GM23338 (cell line): ENCODE data around the gene PTPRB. TPM values are rescaled to one million over a fixed set of nuclear protein-coding genes. Genes with fewer than 3 reads are reported as not detected.
A peak's percentile ranks its signal among the peaks of the same experiment; 100 is the strongest.

Experiments used
- ATAC-seq: fragments of 200-7000 bp; cut with Tn5 transposase; 3 replicates; pipeline ENCODE4 v1.9.1; 2020
- DNase-seq: peaks from one replicate; pipeline ENCODE4 v3.0.0-alpha.2; 2015; ENCODE audit warnings: low spot score
- H2AFZ ChIP-seq: fragments of 200-600 bp; sonication (generic); 2 replicates; pipeline ENCODE4 v1.8.0; 2016; ENCODE audit warnings: antibody characterized with exemption, mild to moderate bottlenecking, moderate library complexity
- H3F3A ChIP-seq: fragments of 200-600 bp; sonication (generic); replicated peaks from 2 replicates; pipeline ENCODE4 v1.8.0; 2017; ENCODE audit warnings: antibody characterized with exemption, mixed run types, low read depth
- H3K27ac ChIP-seq: fragments of 200-600 bp; sonication (generic); 2 replicates; pipeline ENCODE4 v1.6.1; 2016; ENCODE audit warnings: low read depth
- H3K27me3 ChIP-seq: fragments of 200-600 bp; sonication (generic); 2 replicates; pipeline ENCODE4 v1.8.0; 2016; ENCODE audit warnings: mild to moderate bottlenecking, mixed run types, moderate library complexity; ENCODE audit not compliant: insufficient read depth
- H3K36me3 ChIP-seq: fragments of 200-600 bp; sonication (generic); 2 replicates; pipeline ENCODE4 v1.8.0; 2016; ENCODE audit warnings: mild to moderate bottlenecking; ENCODE audit not compliant: insufficient read depth
- H3K4me1 ChIP-seq: fragments of 200-600 bp; sonication (generic); 2 replicates; pipeline ENCODE4 v1.8.0; 2016; ENCODE audit warnings: mild to moderate bottlenecking, moderate library complexity; ENCODE audit not compliant: insufficient read depth
- H3K4me2 ChIP-seq: fragments of 200-600 bp; sonication (generic); 2 replicates; pipeline ENCODE4 v1.7.1; 2017; ENCODE audit warnings: mixed run types
- H3K4me3 ChIP-seq: fragments of 200-600 bp; sonication (generic); 2 replicates; pipeline ENCODE4 v1.6.1; 2016; ENCODE audit warnings: mixed run types
- H3K79me2 ChIP-seq: fragments of 200-600 bp; sonication (generic); replicated peaks from 2 replicates; pipeline ENCODE4 v1.8.0; 2017; ENCODE audit warnings: mild to moderate bottlenecking; ENCODE audit not compliant: insufficient read depth
- H3K9me2 ChIP-seq: fragments of 200-600 bp; sonication (generic); 2 replicates; pipeline ENCODE4 v1.8.0; 2017; ENCODE audit not compliant: insufficient read depth
- H4K20me1 ChIP-seq: fragments of 200-600 bp; sonication (generic); replicated peaks from 2 replicates; pipeline ENCODE4 v1.8.0; 2017; ENCODE audit warnings: mild to moderate bottlenecking; ENCODE audit not compliant: insufficient read depth
- H3K27ac Mint-ChIP-seq: 2 replicates; pipeline ENCODE4 v1.8.0; 2020; ENCODE audit warnings: inconsistent platforms, mild to moderate bottlenecking, moderate library complexity, mixed read lengths
- H3K27me3 Mint-ChIP-seq: 3 replicates; pipeline ENCODE4 v1.8.0; 2022; ENCODE audit warnings: low read depth, mild to moderate bottlenecking, moderate library complexity, mixed read lengths, inconsistent platforms; ENCODE audit not compliant: insufficient read depth, poor library complexity
- H3K36me3 Mint-ChIP-seq: 3 replicates; pipeline ENCODE4 v1.8.0; 2021; ENCODE audit warnings: low read depth, mild to moderate bottlenecking, inconsistent platforms, moderate library complexity, mixed read lengths
- H3K4me1 Mint-ChIP-seq: 3 replicates; pipeline ENCODE4 v1.8.0; 2020; ENCODE audit warnings: mild to moderate bottlenecking, inconsistent platforms, mixed read lengths
- H3K4me3 Mint-ChIP-seq: 3 replicates; pipeline ENCODE4 v1.8.0; 2021; ENCODE audit warnings: moderate library complexity, mild to moderate bottlenecking, inconsistent platforms, mixed read lengths
- H3K9me3 Mint-ChIP-seq: 3 replicates; pipeline ENCODE4 v1.8.0; 2020; ENCODE audit warnings: moderate library complexity, mild to moderate bottlenecking, inconsistent platforms, mixed read lengths
- CREB1 ChIP-seq: fragments of 250-450 bp; sonication (Bioruptor Pico); IDR thresholded peaks from 2 replicates; pipeline ENCODE4 v1.5.0; 2020; ENCODE audit warnings: low read depth, mild to moderate bottlenecking, moderate library complexity
- EZH2 ChIP-seq: fragments of 200-600 bp; sonication (generic); IDR thresholded peaks from one replicate; pipeline ENCODE4 v1.8.0; 2017; ENCODE audit warnings: antibody characterized with exemption, mild to moderate bottlenecking, low read depth; ENCODE audit not compliant: unreplicated experiment
- EZH2phosphoT487 ChIP-seq: fragments of 200-600 bp; sonication (generic); IDR thresholded peaks from one replicate; pipeline ENCODE4 v1.8.1; 2018; ENCODE audit warnings: antibody characterized with exemption; ENCODE audit not compliant: unreplicated experiment
- JUNB ChIP-seq: IDR thresholded peaks from one replicate; pipeline ENCODE4 v1.6.1; 2016; ENCODE audit warnings: antibody characterized with exemption; ENCODE audit not compliant: unreplicated experiment
- NANOG ChIP-seq: IDR thresholded peaks from 2 replicates; pipeline ENCODE4 v1.6.1; 2016; ENCODE audit warnings: antibody characterized with exemption, borderline replicate concordance
- POLR2AphosphoS5 ChIP-seq: IDR thresholded peaks from 2 replicates; pipeline ENCODE4 v1.6.1; 2016; ENCODE audit warnings: antibody characterized with exemption, low read depth
- STAT1 ChIP-seq: IDR thresholded peaks from one replicate; pipeline ENCODE4 v1.6.1; 2016; ENCODE audit warnings: antibody characterized with exemption; ENCODE audit not compliant: unreplicated experiment
- ZNF114 ChIP-seq: fragments of 250-450 bp; sonication (Bioruptor Pico); IDR thresholded peaks from 2 replicates; pipeline ENCODE4 v1.5.0; 2020; ENCODE audit warnings: mild to moderate bottlenecking, moderate library complexity
- ZNF331 ChIP-seq: fragments of 250-450 bp; sonication (Bioruptor Pico); IDR thresholded peaks from 2 replicates; pipeline ENCODE4 v1.5.0; 2020; ENCODE audit warnings: low read depth, mild to moderate bottlenecking, moderate library complexity
- polyA plus RNA-seq: library from polyadenylated mRNA; unstranded; fragments of >200 nt; fragmentation: Nextera tagmentation; extraction: Ambion mirVana; gene quantifications from 2 replicates; pipeline ENCODE4 v1.2.1, GENCODE V29; 2016
- total RNA-seq: library from RNA; depleted of rRNA; stranded (reverse); fragments of >200 nt; shearing (Covaris generic); gene quantifications from 2 replicates; pipeline ENCODE4 v1.2.3, GENCODE V29; 2014
- TF ChIP-seq, protein P1 (sequence below): fragments of 250-450 bp; sonication (Bioruptor Pico); IDR thresholded peaks from 2 replicates; pipeline ENCODE4 v1.5.0; 2020; ENCODE audit warnings: mild to moderate bottlenecking, moderate library complexity
- TF ChIP-seq, protein P2 (sequence below): IDR thresholded peaks from 2 replicates; pipeline ENCODE4 v1.6.1; 2016; ENCODE audit warnings: antibody characterized with exemption
- TF ChIP-seq, protein P3 (sequence below): IDR thresholded peaks from one replicate; pipeline ENCODE4 v1.6.1; 2018; ENCODE audit warnings: antibody characterized with exemption; ENCODE audit not compliant: unreplicated experiment
- TF ChIP-seq, protein P4 (sequence below), 2 experiments: fragments of 200-600 bp in 1 of 2; sonication (generic) in 1 of 2; conservative IDR thresholded peaks; 2 replicates each; pipeline versions ENCODE4 v1.5.1 to v1.6.1; 2016 to 2017; ENCODE audit warnings: antibody characterized with exemption in 2 of 2, low read depth in 2 of 2, mild to moderate bottlenecking in 2 of 2, moderate library complexity in 1 of 2

Gene PTPRB
- total and polyA plus RNA-seq, 2 experiments from 2014 or later, result 0.13 to 1.7 TPM

DNA sequence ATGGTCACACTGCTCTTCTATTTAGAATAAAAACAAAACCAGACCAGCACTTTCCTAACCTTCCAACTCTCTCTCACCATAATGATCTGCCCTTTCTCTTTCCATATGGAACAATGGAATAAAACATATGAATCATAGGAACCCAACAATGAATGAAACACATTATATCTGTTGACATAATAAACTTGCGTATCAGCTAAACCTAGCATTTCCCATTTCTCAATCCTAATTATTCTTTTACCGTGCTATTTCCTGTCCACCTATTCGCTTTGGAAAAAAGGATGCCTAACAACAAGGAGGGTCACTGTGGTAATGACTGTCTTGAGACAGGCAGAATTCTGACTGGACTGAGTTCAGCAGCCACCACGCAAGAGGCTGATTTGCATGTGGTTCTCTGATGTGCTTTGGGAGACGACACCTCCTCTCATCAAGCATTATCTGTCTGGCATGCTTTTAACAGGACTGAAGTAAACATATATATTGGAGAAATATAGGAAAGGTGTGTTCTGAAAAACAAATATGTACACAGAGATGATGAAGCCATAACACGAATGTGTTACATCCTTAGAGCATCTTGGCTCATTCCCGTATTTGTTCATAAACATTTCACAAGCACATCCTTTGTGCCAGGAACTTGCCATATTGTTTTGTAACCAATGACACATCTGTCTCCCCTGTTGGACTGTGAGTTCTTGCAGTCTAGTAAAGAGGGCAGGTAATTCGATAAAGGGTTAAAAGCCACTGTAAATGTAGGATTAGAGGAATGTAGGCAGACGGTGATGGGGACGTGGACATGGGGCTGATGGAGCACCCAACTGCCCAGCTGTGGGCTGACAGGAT lies 87.7 kb downstream of the PTPRB start:
- H3K4me3 Mint-ChIP-seq, result no peak overlapping the region
- peaks cover 1% of the 10 kb centered on the region for H3K27me3 Mint-ChIP-seq
- Histone ChIP-seq H3K4me3 (no peak overlapping the region), H3K27me3 (no peaks in the 10 kb centered on the region), H3F3A (no peaks in the 10 kb centered on the region), H3K79me2 (no peaks in the 10 kb centered on the region), H3K27ac (no peak overlapping the region), H3K36me3 (no peaks in the 10 kb centered on the region), H2AFZ (0 out of 2 replicates have a peak overlapping the region, but pooled peaks have one; percentile 14), H3K4me2 (no peak overlapping the region), H4K20me1 (no peaks in the 10 kb centered on the region), H3K4me1 (no peaks in the 10 kb centered on the region), H3K9me2 (no peaks in the 10 kb centered on the region)
- H3K4me1 Mint-ChIP-seq, result no peaks in the 10 kb centered on the region; the same call in 1 of the 3 replicates
- no peaks in the 10 kb centered on the region for H3K36me3 Mint-ChIP-seq
- TF ChIP-seq EZH2phosphoT487 (no peak), EZH2 (no peak), NANOG (no peak), JUNB (no peak), ZNF114 (CRISPR knock-in tag) (no peak), POLR2AphosphoS5 (no peak), CREB1 (CRISPR knock-in tag) (no peak), ZNF331 (no peak), STAT1 (no peak)
- TF ChIP-seq, protein P1, sequence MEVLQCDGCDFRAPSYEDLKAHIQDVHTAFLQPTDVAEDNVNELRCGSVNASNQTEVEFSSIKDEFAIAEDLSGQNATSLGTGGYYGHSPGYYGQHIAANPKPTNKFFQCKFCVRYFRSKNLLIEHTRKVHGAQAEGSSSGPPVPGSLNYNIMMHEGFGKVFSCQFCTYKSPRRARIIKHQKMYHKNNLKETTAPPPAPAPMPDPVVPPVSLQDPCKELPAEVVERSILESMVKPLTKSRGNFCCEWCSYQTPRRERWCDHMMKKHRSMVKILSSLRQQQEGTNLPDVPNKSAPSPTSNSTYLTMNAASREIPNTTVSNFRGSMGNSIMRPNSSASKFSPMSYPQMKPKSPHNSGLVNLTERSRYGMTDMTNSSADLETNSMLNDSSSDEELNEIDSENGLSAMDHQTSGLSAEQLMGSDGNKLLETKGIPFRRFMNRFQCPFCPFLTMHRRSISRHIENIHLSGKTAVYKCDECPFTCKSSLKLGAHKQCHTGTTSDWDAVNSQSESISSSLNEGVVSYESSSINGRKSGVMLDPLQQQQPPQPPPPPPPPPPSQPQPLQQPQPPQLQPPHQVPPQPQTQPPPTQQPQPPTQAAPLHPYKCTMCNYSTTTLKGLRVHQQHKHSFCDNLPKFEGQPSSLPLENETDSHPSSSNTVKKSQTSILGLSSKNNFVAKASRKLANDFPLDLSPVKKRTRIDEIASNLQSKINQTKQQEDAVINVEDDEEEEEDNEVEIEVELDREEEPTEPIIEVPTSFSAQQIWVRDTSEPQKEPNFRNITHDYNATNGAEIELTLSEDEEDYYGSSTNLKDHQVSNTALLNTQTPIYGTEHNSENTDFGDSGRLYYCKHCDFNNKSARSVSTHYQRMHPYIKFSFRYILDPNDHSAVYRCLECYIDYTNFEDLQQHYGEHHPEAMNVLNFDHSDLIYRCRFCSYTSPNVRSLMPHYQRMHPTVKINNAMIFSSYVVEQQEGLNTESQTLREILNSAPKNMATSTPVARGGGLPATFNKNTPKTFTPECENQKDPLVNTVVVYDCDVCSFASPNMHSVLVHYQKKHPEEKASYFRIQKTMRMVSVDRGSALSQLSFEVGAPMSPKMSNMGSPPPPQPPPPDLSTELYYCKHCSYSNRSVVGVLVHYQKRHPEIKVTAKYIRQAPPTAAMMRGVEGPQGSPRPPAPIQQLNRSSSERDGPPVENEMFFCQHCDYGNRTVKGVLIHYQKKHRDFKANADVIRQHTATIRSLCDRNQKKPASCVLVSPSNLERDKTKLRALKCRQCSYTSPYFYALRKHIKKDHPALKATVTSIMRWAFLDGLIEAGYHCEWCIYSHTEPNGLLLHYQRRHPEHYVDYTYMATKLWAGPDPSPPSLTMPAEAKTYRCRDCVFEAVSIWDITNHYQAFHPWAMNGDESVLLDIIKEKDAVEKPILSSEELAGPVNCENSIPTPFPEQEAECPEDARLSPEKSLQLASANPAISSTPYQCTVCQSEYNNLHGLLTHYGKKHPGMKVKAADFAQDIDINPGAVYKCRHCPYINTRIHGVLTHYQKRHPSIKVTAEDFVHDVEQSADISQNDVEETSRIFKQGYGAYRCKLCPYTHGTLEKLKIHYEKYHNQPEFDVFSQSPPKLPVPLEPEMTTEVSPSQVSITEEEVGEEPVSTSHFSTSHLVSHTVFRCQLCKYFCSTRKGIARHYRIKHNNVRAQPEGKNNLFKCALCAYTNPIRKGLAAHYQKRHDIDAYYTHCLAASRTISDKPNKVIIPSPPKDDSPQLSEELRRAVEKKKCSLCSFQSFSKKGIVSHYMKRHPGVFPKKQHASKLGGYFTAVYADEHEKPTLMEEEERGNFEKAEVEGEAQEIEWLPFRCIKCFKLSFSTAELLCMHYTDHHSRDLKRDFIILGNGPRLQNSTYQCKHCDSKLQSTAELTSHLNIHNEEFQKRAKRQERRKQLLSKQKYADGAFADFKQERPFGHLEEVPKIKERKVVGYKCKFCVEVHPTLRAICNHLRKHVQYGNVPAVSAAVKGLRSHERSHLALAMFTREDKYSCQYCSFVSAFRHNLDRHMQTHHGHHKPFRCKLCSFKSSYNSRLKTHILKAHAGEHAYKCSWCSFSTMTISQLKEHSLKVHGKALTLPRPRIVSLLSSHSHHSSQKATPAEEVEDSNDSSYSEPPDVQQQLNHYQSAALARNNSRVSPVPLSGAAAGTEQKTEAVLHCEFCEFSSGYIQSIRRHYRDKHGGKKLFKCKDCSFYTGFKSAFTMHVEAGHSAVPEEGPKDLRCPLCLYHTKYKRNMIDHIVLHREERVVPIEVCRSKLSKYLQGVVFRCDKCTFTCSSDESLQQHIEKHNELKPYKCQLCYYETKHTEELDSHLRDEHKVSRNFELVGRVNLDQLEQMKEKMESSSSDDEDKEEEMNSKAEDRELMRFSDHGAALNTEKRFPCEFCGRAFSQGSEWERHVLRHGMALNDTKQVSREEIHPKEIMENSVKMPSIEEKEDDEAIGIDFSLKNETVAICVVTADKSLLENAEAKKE (CRISPR knock-in tag), result no peak
- TF ChIP-seq, protein P2, sequence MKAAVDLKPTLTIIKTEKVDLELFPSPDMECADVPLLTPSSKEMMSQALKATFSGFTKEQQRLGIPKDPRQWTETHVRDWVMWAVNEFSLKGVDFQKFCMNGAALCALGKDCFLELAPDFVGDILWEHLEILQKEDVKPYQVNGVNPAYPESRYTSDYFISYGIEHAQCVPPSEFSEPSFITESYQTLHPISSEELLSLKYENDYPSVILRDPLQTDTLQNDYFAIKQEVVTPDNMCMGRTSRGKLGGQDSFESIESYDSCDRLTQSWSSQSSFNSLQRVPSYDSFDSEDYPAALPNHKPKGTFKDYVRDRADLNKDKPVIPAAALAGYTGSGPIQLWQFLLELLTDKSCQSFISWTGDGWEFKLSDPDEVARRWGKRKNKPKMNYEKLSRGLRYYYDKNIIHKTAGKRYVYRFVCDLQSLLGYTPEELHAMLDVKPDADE, result no peak
- TF ChIP-seq, protein P3, sequence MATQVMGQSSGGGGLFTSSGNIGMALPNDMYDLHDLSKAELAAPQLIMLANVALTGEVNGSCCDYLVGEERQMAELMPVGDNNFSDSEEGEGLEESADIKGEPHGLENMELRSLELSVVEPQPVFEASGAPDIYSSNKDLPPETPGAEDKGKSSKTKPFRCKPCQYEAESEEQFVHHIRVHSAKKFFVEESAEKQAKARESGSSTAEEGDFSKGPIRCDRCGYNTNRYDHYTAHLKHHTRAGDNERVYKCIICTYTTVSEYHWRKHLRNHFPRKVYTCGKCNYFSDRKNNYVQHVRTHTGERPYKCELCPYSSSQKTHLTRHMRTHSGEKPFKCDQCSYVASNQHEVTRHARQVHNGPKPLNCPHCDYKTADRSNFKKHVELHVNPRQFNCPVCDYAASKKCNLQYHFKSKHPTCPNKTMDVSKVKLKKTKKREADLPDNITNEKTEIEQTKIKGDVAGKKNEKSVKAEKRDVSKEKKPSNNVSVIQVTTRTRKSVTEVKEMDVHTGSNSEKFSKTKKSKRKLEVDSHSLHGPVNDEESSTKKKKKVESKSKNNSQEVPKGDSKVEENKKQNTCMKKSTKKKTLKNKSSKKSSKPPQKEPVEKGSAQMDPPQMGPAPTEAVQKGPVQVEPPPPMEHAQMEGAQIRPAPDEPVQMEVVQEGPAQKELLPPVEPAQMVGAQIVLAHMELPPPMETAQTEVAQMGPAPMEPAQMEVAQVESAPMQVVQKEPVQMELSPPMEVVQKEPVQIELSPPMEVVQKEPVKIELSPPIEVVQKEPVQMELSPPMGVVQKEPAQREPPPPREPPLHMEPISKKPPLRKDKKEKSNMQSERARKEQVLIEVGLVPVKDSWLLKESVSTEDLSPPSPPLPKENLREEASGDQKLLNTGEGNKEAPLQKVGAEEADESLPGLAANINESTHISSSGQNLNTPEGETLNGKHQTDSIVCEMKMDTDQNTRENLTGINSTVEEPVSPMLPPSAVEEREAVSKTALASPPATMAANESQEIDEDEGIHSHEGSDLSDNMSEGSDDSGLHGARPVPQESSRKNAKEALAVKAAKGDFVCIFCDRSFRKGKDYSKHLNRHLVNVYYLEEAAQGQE, result no peak
- TF ChIP-seq, protein P4, sequence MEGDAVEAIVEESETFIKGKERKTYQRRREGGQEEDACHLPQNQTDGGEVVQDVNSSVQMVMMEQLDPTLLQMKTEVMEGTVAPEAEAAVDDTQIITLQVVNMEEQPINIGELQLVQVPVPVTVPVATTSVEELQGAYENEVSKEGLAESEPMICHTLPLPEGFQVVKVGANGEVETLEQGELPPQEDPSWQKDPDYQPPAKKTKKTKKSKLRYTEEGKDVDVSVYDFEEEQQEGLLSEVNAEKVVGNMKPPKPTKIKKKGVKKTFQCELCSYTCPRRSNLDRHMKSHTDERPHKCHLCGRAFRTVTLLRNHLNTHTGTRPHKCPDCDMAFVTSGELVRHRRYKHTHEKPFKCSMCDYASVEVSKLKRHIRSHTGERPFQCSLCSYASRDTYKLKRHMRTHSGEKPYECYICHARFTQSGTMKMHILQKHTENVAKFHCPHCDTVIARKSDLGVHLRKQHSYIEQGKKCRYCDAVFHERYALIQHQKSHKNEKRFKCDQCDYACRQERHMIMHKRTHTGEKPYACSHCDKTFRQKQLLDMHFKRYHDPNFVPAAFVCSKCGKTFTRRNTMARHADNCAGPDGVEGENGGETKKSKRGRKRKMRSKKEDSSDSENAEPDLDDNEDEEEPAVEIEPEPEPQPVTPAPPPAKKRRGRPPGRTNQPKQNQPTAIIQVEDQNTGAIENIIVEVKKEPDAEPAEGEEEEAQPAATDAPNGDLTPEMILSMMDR (conservative IDR thresholded peaks at IDR 0.05; ENCODE audit: low read depth in 2 of 2), result no peak
- DNase-seq (no peak), ATAC-seq (no peak)
- no peak overlapping the region for H3K27ac Mint-ChIP-seq
- H3K9me3 Mint-ChIP-seq, result no peaks in the 10 kb centered on the region
